Psoas muscle (tissue), 8 donors: ENCODE measurements around the gene SETD2. TPM values are rescaled to one million over a fixed set of nuclear protein-coding genes. Genes with fewer than 3 reads are reported as not detected.

ENCODE experiments used
- ATAC-seq, 4 donors: fragments of 200-7000 bp; cut with Tn5 transposase; one replicate each; pipeline ENCODE4 v1.9.1; 2020; ENCODE audit warnings: moderate library complexity in 3 of 4, mild to moderate bottlenecking in 2 of 4
- DNase-seq, 2 donors: peaks; one replicate each; pipeline ENCODE4 v3.0.0-alpha.2; 2020
- H3K27ac ChIP-seq: fragments of 200-600 bp; one replicate; pipeline ENCODE4 v1.8.0; 2022
- H3K27me3 ChIP-seq, 3 donors: fragments of 200-600 bp in 1 of 3; one replicate each; pipeline versions ENCODE4 v1.6.1 to v1.8.0; 2013 to 2022; ENCODE audit warnings: low read length in 2 of 3, mild to moderate bottlenecking in 2 of 3, moderate library complexity in 1 of 3; ENCODE audit not compliant: insufficient read depth in 3 of 3
- H3K36me3 ChIP-seq, 2 donors: fragments of 200-600 bp in 1 of 2; one replicate each; pipeline versions ENCODE4 v1.6.1 to v1.8.0; 2013 to 2022; ENCODE audit warnings: low read depth in 1 of 2, mild to moderate bottlenecking in 1 of 2, moderate library complexity in 1 of 2; ENCODE audit not compliant: insufficient read depth in 1 of 2
- H3K4me1 ChIP-seq: fragments of 200-600 bp; one replicate; pipeline ENCODE4 v1.8.0; 2022
- H3K4me3 ChIP-seq: fragments of 200-600 bp; one replicate; pipeline ENCODE4 v1.8.0; 2022; ENCODE audit warnings: mild to moderate bottlenecking
- H3K9me3 ChIP-seq: fragments of 200-600 bp; one replicate; pipeline ENCODE4 v1.8.0; 2022
- CTCF ChIP-seq: fragments of 200-600 bp; IDR thresholded peaks from one replicate; pipeline ENCODE4 v1.8.0; 2022; ENCODE audit warnings: antibody characterized with exemption
- WGBS, 3 donors: extraction: QIAGEN DNeasy Blood & Tissue Kit; methylation state at CpG; one replicate each; pipeline versions ENCODE4 v1.1.6 to v1.1.7; 2013; 5-methylcytosine and 5-hydroxymethylcytosine counted together
- intact Hi-C, 2 donors: fragments of 100-400 bp; cut with DNase I; formaldehyde crosslinking; loops; one replicate each; pipeline versions ENCODE4 v1.11.0 to v1.14.2; 2022
- polyA plus RNA-seq, 3 donors: library from polyadenylated mRNA; stranded (reverse); fragments of 200-250 nt; gene quantifications; one replicate each; pipeline ENCODE4 v1.2.3, GENCODE V29; 2013
- total RNA-seq, 4 donors: library from RNA; stranded (reverse); fragmentation: NEBNext Ultra II Directional in 2 of 4; extraction: Animal tissue kit (Norgen Biotek cat#: 25700) in 2 of 4; gene quantifications; one replicate each; pipeline versions ENCODE4 v1.2.1 to v1.2.4, GENCODE V29; 2021 to 2023
- donor health status: healthy with polysubstance abuse.
- donor health status: DM: no; HTN: no; CAD: no; lungs with moderate emphysema.
- donor health status: Bipolar disorder and iron deficiency.
- donor health status: healthy.
- donor health status: DM: yes; HTN: yes; CAD: no.
- donor health status: DM: no; HTN: no; CAD: no.
- donor health status: DM: no; HTN: no; CAD: no.
- donor health status: DM: yes; HTN: yes; CAD: no.

Gene SETD2
- total and polyA plus RNA-seq, 7 donors = 10.1 to 38.1 (median 33.7) TPM

GRCh38 chr3:47096959-47097358, 67.0 kb downstream of the SETD2 start:
- Histone ChIP-seq H3K27me3 (no peaks in the 10 kb centered on the region), H3K36me3 (peaks cover 0 to 76% of the 10 kb centered on the region in 2 donors), H3K4me1 (no peaks in the 10 kb centered on the region), H3K9me3 (no peaks in the 10 kb centered on the region), H3K27ac (no peak overlapping the region), H3K4me3 (no peak overlapping the region)
- ATAC-seq (no peak), DNase-seq (no peak)
- TF ChIP-seq CTCF = no peak
- 36 to 59% (median 51%) methylated on average over 1 of the region's 1 CpG for WGBS, 3 donors
- intact Hi-C loops = no loop called here

DNA sequence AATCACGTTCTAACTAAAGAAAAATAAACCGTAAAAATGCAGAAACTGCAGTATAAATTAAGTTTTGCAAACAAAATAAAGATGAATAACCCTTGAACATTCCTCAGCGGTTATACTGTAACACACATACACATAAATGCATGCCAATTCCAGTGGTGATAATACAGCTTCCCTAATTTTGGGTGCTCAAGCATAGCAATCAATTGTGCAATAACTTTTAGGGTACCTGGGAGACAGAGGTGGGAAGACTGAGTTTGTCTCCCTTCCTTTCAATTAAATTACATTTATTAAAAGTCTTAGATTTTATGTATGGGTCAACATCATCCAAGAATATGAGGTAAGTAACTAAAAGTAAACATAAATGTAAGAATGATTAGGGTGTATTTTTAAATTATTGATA, 71.8 kb downstream of the SETD2 start:
- Histone ChIP-seq H3K27ac (no peak overlapping the region), H3K4me1 (no peaks in the 10 kb centered on the region), H3K36me3 (peaks cover 0 to 81% of the 10 kb centered on the region in 2 donors), H3K4me3 (no peak overlapping the region), H3K9me3 (no peaks in the 10 kb centered on the region), H3K27me3 (no peaks in the 10 kb centered on the region)
- WGBS, 3 donors = 94 to 96% (median 96%) methylated on average over 3 of the region's 3 CpGs
- DNase-seq (no peak), ATAC-seq (no peak)
- no peak for TF ChIP-seq CTCF
- intact Hi-C loops = no loop called here

- peaks cover 0 to 81% of the 10 kb centered on the region in 2 donors for H3K36me3 ChIP-seq
- WGBS, 3 donors = 85 to 90% (median 89%) methylated on average over 2 of the region's 2 CpGs
- no peak overlapping the region for H3K27ac ChIP-seq
- H3K27me3 ChIP-seq = no peaks in the 10 kb centered on the region
- ATAC-seq (no peak), DNase-seq (no peak)
- H3K4me1 ChIP-seq = no peaks in the 10 kb centered on the region
- H3K4me3 ChIP-seq = no peak overlapping the region
- no peak for TF ChIP-seq CTCF
- intact Hi-C loops = no loop called here
- no peaks in the 10 kb centered on the region for H3K9me3 ChIP-seq
Measured at GRCh38 chr3:47089630-47090029, 74.3 kb downstream of the SETD2 start.

DNA sequence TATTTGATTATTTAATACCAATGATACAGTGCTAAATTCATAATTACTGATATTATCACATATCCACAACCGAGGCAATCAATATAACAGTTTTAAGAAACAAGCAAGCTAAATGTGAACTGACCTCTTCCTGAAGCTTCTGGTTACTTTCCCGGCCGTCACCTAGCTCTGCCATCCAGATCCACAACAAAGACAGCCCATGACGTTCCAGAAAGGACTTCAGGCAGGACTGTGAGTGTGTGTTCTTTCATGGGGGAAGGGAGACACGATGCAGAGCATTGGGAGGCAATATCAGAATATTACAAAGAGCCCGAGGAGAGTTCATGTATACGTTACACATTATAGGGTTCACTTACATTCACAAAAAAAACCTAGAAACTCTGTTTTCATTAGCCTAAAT, 77.8 kb downstream of the SETD2 start:
- H3K27me3 ChIP-seq = no peaks in the 10 kb centered on the region
- no peak overlapping the region for H3K27ac ChIP-seq
- ATAC-seq = no peak
- H3K36me3 ChIP-seq = peaks cover 6 to 89% of the 10 kb centered on the region in 2 donors
- no peak for DNase-seq
- WGBS, 3 donors = 94 to 95% (median 95%) methylated on average over 7 of the region's 7 CpGs
- no peaks in the 10 kb centered on the region for H3K9me3 ChIP-seq
- no peak for TF ChIP-seq CTCF
- H3K4me3 ChIP-seq = no peak overlapping the region
- H3K4me1 ChIP-seq = no peaks in the 10 kb centered on the region
- intact Hi-C loops = no loop called here

- 89 to 98% (median 94%) methylated on average over 3 of the region's 3 CpGs for WGBS, 3 donors
- DNase-seq = no peak
- Histone ChIP-seq H3K9me3 (no peaks in the 10 kb centered on the region), H3K36me3 (peaks cover 6 to 97% of the 10 kb centered on the region in 2 donors), H3K27ac (no peak overlapping the region), H3K27me3 (no peaks in the 10 kb centered on the region), H3K4me1 (no peaks in the 10 kb centered on the region), H3K4me3 (no peak overlapping the region)
- TF ChIP-seq CTCF = no peak
- no peak for ATAC-seq
- intact Hi-C loops = no loop called here
Measured at GRCh38 chr3:47083786-47084185, 80.1 kb downstream of the SETD2 start.
